NOMO-1 treated with DMSO at 0.1 percent for 48 hours (cell line): Measurements from ENCODE around the gene ACSL5.
"Not testable (repeated sequence)": the region's sequence is repeated elsewhere in the genome, so short reads cannot be mapped to it uniquely, and the experiment has no call there.

Experiments used
- DNase-seq: peaks from one replicate; lab custom pipeline; 2025; ENCODE audit not compliant: unreplicated experiment; lab: John Stamatoyannopoulos, UW

The ACSL5 gene

GRCh38 chr10:112349521-112350085, 24.3 kb upstream of the ACSL5 start:
- no peak for DNase-seq

DNA sequence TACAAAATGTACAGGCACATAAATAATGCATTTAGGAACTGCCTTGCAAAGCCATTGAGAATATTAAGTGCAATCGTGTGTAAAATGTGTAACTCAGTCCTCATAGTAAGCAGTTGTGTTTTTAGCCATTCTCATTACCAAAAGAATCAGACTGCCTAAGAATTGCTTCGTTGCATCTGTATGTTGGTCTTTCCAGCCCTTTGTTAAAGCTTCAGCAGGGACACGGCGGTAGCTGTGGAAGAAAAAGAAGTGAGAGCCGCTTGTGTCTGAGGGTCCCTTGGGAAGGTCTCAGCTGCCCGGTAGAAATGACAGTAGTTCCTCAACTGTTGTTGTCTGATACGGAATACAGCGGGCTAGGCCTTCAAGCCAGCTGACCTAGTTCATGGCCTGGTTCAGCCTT, 22.8 kb upstream of the ACSL5 start:
- no peak for DNase-seq

DNA sequence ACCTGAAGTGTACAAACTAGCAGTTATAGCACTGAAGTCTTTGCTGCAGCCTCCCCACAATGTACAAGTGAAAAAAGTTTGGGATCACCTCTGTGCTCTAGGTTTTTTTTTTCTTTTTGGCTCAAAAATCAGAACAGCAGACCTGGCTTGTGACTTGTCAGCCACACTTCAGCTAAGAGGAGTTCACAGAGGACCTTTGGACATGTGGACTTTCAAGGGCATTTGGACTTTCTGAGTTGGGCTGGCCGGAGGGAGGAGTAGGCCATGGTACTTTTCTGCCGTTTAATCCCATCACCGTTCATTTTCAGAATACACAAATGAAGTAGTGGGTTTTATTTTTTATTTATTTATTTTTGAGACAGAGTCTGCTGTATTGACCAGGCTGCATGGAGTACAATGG, 21.9 kb upstream of the ACSL5 start:
- DNase-seq, result no peak

- peak; percentile 4 for DNase-seq
These were observed 20.9 kb upstream of the ACSL5 start for GRCh38 chr10:112353046-112353445.

DNA sequence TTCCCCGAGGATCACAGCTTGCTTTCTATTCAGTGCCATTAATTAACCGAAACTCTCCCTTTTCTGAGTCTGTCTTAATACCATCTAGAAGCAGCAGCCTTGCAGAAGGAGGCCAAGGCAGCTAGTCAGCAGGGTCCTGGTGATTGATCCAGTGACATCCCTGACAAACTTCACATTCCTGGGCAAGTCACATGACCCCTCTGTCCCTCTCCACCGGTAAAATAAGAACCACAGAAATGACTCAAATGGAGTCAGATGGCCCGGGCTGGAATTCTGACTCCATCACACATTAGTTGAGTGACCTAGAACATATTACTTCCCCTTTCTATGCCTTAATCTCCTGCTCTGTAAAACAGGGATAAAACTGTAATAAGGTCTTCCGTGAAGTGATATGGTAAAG, 17.2 kb upstream of the ACSL5 start:
- DNase-seq, result no peak

GRCh38 chr10:112359606-112360307, 14.2 kb upstream of the ACSL5 start:
- no peak for DNase-seq

DNA sequence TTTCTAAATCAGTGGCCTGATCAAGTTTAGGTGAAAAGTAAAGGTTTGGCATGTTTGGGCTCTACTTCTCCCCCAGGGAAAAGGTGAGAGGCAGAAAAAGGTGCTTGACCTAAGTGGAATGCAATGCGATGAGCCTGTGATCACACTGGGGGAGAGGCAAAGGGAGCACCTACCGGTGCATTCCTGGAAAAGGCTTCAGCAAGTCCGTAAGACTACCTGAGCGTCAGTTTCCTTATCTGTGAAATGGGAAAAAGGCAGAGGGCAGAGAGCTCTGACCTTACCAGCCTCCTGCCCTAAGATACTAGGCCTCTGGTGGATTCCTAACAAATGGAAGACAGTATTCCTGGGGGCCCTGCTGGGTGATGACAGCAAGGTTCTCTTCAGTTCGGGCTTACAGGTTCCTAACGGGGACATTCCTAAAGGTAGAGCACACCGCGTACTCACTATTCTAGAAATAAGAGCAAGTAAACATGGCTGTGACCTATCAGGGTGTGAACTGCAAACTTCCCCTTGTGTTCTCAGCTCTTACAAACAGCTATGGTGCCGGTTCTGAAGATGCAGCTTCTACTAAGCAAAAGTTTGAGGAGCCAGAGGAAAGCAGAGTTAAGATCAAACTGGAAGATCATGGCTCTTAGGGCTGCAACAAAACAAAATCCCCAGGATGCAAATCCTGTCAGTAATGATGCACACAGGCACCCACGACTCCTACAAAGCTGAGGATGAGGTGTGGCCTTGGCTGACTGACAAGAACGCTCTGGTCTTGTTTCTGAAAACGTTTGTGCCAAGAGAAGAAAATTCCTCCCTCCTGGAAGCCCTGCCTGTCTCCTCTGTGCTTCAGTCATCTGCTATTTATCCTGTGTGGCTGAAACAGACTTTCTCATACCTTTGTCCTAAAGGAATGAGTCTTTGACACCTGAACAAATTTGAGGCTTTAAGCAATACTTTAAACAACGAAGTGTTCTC, 13.3 kb upstream of the ACSL5 start:
- no peak for DNase-seq

GRCh38 chr10:112361951-112362751, 11.8 kb upstream of the ACSL5 start:
- no peak for DNase-seq

DNA sequence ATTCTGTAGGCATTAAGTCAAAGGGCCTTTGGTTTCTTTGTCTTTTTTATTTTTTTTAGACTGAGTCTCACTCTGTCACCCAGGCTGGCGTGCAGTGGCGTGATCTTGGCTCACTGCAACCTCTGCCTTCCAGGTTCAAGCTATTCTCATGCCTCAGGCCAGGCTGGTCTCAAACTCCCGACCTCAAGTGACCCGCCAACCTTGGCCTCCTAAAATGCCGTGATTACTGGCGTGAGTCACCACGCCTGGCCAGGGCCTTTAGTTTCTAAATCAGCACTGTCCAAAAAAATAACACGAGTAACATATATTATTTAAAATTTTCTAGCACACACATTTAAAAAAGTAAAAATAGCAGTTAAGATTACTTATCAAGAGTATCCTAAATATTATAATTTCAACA, 11.1 kb upstream of the ACSL5 start:
- no peak for DNase-seq

GRCh38 chr10:112363696-112364688, 9.9 kb upstream of the ACSL5 start:
- DNase-seq, result no peak

DNA sequence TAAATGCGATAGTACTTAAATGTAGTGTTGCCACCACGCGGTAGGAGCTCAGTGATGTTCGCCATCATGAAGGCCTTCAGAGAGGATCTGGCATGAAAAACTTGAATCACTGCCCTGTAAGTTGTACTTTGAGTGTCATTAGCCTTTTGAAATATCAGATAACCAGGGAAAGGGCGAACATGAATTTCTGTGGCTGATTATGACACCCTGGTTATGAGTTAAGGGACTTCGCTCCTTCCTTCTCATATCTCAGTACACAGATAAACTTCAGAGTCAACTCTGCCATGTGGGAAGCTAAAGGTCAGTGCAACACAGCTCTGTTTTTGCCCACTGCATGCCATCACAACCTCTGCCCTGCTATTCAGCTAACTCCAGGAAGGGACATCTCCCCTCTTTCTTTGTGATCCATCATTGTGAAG, 8.9 kb upstream of the ACSL5 start:
- no peak for DNase-seq

- DNase-seq, result no peak
These were observed 8.5 kb upstream of the ACSL5 start for GRCh38 chr10:112365451-112365850.

DNA sequence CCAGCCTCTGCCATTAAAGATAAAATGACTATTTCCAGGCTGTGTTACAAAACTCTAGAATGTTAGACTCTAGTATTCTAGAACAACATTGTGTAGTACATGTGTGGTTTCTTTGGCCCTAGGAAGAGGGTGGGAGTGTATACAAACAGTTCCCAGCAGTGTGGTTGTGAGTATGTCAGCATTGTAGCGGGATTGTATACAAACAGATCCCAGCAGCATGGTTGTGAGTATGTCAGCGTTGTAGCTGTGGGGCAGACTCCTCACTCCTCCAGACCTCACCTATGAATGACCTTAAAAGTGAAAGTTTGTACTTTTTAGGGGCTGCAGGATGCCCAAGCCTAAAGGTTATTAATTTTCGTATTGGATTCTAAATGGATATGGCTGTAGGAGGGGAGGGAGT, 6.9 kb upstream of the ACSL5 start:
- no peak for DNase-seq

DNA sequence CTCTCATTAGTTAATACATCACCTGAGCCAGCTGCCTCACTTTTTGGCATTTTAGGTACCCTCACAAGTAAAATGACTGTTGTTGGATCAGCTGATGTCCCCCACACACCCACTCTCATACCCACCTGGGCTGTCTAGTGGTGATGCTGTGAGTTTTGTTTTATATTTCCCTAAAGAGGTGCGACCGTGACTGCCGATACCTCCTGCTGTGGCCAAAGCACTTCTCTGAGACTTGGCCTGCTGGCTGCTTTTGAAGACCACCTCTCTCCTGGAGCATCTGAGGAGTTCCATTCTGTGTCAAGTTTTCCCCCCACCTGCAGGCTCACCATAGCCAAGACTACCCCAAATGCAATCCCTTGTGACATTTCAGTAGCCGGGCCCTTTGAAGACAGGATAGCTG, 6.4 kb upstream of the ACSL5 start:
- DNase-seq, result no peak

- DNase-seq, result no peak
These were observed 4.2 kb upstream of the ACSL5 start for GRCh38 chr10:112369495-112370423.

DNA sequence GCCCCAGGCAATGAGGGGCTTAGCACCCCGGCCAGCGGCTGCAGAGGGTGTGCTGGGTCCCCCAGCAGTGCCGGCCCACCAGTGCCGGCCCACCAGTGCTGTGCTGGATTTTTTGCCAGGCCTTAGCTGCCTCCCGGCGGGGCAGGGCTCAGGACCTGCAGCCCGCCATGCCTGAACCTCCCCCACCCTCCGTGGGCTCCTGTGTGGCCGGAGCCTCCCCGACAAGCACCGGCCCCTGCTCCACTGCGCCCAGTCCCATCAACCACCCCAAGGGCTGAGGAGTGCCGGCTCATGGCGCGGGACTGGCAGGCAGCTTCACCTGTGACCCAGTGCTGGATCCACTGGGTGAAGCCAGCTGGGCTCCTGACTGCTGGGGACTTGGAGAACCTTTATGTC, 3.5 kb upstream of the ACSL5 start:
- no peak for DNase-seq

- not testable (repeated sequence) for DNase-seq
These were observed 2.6 kb upstream of the ACSL5 start for GRCh38 chr10:112371326-112371725.

DNA sequence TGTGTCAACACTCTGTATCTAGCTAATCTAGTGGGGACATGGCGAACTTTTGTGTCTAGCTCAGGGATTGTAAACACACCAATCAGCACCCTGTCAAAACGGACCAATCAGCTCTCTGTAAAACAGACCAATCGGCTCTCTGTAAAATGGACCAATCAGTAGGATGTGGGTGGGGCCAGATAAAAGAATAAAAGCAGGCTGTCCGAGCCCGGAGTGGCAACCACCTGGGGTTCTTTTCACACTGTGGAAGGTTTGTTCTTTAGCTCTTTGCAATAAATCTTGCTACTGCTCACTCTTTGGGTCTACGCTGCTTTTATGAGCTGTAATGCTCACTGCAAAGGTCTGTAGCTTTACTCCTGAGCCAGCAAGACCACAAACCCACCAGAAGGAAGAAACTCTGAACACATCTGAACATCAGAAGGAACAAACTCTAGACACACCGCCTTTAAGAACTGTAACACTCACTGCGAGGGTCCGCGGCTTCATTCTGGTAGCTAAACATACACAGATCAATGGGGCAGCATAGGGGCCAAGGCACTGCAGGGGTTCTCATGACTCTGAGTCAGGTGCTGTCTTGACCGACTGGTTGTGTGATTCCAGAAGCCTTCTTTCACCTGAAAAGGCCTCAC, 1.6 kb upstream of the ACSL5 start:
- DNase-seq, result not testable (repeated sequence)
